Gastroesophageal sphincter (tissue), 3 donors: ENCODE data around the gene MTG1.

Experiments used
- CTCF ChIP-seq, 4 experiments: fragments of 200-600 bp in 2 of 4; fragments of 450-650 bp in 2 of 4; sonication (generic) in 1 of 4; IDR thresholded peaks; one replicate each; pipeline ENCODE4 v1.5.1; 2017 to 2019; ENCODE audit warnings: antibody characterized with exemption in 4 of 4, mild to moderate bottlenecking in 2 of 4, moderate library complexity in 2 of 4
- POLR2A ChIP-seq, 2 donors: fragments of 450-650 bp; IDR thresholded peaks; one replicate each; pipeline ENCODE4 v1.6.1; 2017; ENCODE audit warnings: antibody characterized with exemption in 2 of 2, mild to moderate bottlenecking in 2 of 2, moderate library complexity in 1 of 2

- TF ChIP-seq CTCF (IDR thresholded peaks at IDR 0.05) (no peak), POLR2A (IDR thresholded peaks at IDR 0.05) (no peak)
Measured at GRCh38 chr10:133457100-133457841, 63.3 kb downstream of the MTG1 start.
